GM06990 (cell line): ENCODE results near the gene AFF2.

Source experiments
- DNase-seq: peaks from one replicate; pipeline ENCODE4 v3.0.0-alpha.2; 2011; ENCODE audit not compliant: insufficient read length; ENCODE audit errors: extremely low read depth
- H3K27me3 ChIP-seq: replicated peaks from 2 replicates; pipeline ENCODE4 v1.6.0; 2011; ENCODE audit warnings: low read length; ENCODE audit not compliant: control insufficient read depth, insufficient read depth
- H3K36me3 ChIP-seq: 2 replicates; pipeline ENCODE4 v1.5.1; 2011; ENCODE audit warnings: low read length; ENCODE audit not compliant: control insufficient read depth, insufficient read depth
- H3K4me3 ChIP-seq: replicated peaks from 2 replicates; pipeline ENCODE4 v1.5.1; 2011; ENCODE audit warnings: low read depth, mild to moderate bottlenecking, control low read depth, low read length
- TF ChIP-seq, protein P1 (sequence below): IDR thresholded peaks from 2 replicates; pipeline ENCODE4 v1.5.1; 2011; ENCODE audit warnings: low read length, control low read depth, mild to moderate bottlenecking, inconsistent platforms; ENCODE audit not compliant: insufficient read depth, poor library complexity, severe bottlenecking

Gene AFF2

GRCh38 chrX:148728901-148729300, 228.5 kb downstream of the AFF2 start:
- no peak overlapping the region for H3K4me3 ChIP-seq
- TF ChIP-seq, protein P1, sequence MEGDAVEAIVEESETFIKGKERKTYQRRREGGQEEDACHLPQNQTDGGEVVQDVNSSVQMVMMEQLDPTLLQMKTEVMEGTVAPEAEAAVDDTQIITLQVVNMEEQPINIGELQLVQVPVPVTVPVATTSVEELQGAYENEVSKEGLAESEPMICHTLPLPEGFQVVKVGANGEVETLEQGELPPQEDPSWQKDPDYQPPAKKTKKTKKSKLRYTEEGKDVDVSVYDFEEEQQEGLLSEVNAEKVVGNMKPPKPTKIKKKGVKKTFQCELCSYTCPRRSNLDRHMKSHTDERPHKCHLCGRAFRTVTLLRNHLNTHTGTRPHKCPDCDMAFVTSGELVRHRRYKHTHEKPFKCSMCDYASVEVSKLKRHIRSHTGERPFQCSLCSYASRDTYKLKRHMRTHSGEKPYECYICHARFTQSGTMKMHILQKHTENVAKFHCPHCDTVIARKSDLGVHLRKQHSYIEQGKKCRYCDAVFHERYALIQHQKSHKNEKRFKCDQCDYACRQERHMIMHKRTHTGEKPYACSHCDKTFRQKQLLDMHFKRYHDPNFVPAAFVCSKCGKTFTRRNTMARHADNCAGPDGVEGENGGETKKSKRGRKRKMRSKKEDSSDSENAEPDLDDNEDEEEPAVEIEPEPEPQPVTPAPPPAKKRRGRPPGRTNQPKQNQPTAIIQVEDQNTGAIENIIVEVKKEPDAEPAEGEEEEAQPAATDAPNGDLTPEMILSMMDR: no peak
- DNase-seq: no peak
- no peaks in the 10 kb centered on the region for H3K36me3 ChIP-seq
- no peaks in the 10 kb centered on the region for H3K27me3 ChIP-seq

- no peaks in the 10 kb centered on the region for H3K27me3 ChIP-seq
- no peak for DNase-seq
- no peaks in the 10 kb centered on the region for H3K36me3 ChIP-seq
- H3K4me3 ChIP-seq: no peak overlapping the region
- TF ChIP-seq, protein P1: no peak
These were observed 232.3 kb downstream of the AFF2 start for GRCh38 chrX:148732743-148733142.

GRCh38 chrX:148741441-148741840, 241.0 kb downstream of the AFF2 start:
- Histone ChIP-seq H3K36me3 (no peaks in the 10 kb centered on the region), H3K27me3 (no peaks in the 10 kb centered on the region), H3K4me3 (no peak overlapping the region)
- DNase-seq: no peak
- TF ChIP-seq, protein P1: no peak

DNA sequence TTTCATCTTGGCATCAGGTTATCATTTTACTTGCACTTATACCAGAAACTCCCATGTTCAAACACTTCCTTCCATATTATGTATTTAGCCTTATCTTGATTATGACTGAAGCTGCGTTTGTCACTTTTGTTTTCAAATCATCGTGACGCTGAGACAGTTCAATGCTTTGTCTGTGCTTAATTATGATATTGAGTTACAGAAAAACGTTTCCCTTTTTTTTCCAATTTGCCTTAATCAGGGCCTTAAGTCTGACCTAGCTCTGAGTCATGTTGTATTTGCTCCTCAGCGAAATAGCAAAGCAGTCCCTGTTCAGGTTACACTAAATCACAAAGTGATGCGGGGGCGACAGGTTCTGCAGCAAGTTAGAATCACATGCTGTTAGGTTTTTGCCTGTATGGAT, 254.7 kb downstream of the AFF2 start:
- Histone ChIP-seq H3K36me3 (no peaks in the 10 kb centered on the region), H3K27me3 (no peaks in the 10 kb centered on the region), H3K4me3 (no peak overlapping the region)
- no peak for DNase-seq
- TF ChIP-seq, protein P1: no peak

- Histone ChIP-seq H3K27me3 (no peaks in the 10 kb centered on the region), H3K4me3 (no peak overlapping the region), H3K36me3 (no peaks in the 10 kb centered on the region)
- TF ChIP-seq, protein P1: no peak
- no peak for DNase-seq
These were observed 263.5 kb downstream of the AFF2 start for GRCh38 chrX:148763896-148764295.

- Histone ChIP-seq H3K27me3 (no peaks in the 10 kb centered on the region), H3K36me3 (no peaks in the 10 kb centered on the region), H3K4me3 (no peak overlapping the region)
- DNase-seq: no peak
- TF ChIP-seq, protein P1: no peak
These were observed 267.9 kb downstream of the AFF2 start for GRCh38 chrX:148768296-148768695.
